ENCODE measurements around the gene LDHB.

- TF ChIP-seq EZH2 (IDR thresholded peaks at IDR 0.05; ENCODE audit: borderline replicate concordance, insufficient read depth, low read length, poor library complexity, severe bottlenecking) (no peak), CTCF (IDR thresholded peaks at IDR 0.05; ENCODE audit: poor library complexity, severe bottlenecking) (no peak), TAF1 (IDR thresholded peaks at IDR 0.05; ENCODE audit: low read depth) (no peak), SMC3 (conservative IDR thresholded peaks at IDR 0.05; ENCODE audit: poor library complexity) (no peak)
- TF ChIP-seq, protein P1, sequence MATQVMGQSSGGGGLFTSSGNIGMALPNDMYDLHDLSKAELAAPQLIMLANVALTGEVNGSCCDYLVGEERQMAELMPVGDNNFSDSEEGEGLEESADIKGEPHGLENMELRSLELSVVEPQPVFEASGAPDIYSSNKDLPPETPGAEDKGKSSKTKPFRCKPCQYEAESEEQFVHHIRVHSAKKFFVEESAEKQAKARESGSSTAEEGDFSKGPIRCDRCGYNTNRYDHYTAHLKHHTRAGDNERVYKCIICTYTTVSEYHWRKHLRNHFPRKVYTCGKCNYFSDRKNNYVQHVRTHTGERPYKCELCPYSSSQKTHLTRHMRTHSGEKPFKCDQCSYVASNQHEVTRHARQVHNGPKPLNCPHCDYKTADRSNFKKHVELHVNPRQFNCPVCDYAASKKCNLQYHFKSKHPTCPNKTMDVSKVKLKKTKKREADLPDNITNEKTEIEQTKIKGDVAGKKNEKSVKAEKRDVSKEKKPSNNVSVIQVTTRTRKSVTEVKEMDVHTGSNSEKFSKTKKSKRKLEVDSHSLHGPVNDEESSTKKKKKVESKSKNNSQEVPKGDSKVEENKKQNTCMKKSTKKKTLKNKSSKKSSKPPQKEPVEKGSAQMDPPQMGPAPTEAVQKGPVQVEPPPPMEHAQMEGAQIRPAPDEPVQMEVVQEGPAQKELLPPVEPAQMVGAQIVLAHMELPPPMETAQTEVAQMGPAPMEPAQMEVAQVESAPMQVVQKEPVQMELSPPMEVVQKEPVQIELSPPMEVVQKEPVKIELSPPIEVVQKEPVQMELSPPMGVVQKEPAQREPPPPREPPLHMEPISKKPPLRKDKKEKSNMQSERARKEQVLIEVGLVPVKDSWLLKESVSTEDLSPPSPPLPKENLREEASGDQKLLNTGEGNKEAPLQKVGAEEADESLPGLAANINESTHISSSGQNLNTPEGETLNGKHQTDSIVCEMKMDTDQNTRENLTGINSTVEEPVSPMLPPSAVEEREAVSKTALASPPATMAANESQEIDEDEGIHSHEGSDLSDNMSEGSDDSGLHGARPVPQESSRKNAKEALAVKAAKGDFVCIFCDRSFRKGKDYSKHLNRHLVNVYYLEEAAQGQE (IDR thresholded peaks at IDR 0.05; ENCODE audit: borderline replicate concordance) = no peak
Observed at GRCh38 chr12:21651821-21652220, 5.8 kb downstream of the LDHB start.
